Smooth muscle cell (in vitro differentiated cells): Measurements from ENCODE around the gene CRIM1. TPM values are rescaled to one million over a fixed set of nuclear protein-coding genes. Genes with fewer than 3 reads are reported as not detected.
A peak's percentile ranks its signal among the peaks of the same experiment; 100 is the strongest.

Source experiments
- DNase-seq: peaks from one replicate; lab custom pipeline; 2025; ENCODE audit not compliant: unreplicated experiment; lab: John Stamatoyannopoulos, UW
- H2AFZ ChIP-seq: fragments of 200-600 bp; sonication (generic); 2 replicates; pipeline ENCODE4 v1.6.0; 2016; ENCODE audit warnings: antibody characterized with exemption, low read depth, mild to moderate bottlenecking
- H3F3A ChIP-seq: fragments of 200-600 bp; sonication (generic); 2 replicates; pipeline ENCODE4 v1.6.0; 2017; ENCODE audit warnings: antibody characterized with exemption, low read depth
- H3K27ac ChIP-seq: fragments of 200-600 bp; sonication (generic); 2 replicates; pipeline ENCODE4 v1.5.1; 2016; ENCODE audit warnings: low read depth, mild to moderate bottlenecking
- H3K27me3 ChIP-seq: fragments of 200-600 bp; sonication (generic); 2 replicates; pipeline ENCODE4 v1.6.1; 2016; ENCODE audit warnings: low read depth, mild to moderate bottlenecking
- H3K36me3 ChIP-seq: fragments of 200-600 bp; sonication (generic); 2 replicates; pipeline ENCODE4 v1.5.1; 2016; ENCODE audit warnings: low read depth
- H3K4me1 ChIP-seq: fragments of 200-600 bp; sonication (generic); 2 replicates; pipeline ENCODE4 v1.5.1; 2016; ENCODE audit warnings: low read depth
- H3K4me2 ChIP-seq: fragments of 200-600 bp; sonication (generic); 2 replicates; pipeline ENCODE4 v1.6.0; 2016; ENCODE audit warnings: mild to moderate bottlenecking
- H3K4me3 ChIP-seq: fragments of 200-600 bp; sonication (generic); 2 replicates; pipeline ENCODE4 v1.5.1; 2016; ENCODE audit warnings: mild to moderate bottlenecking
- H3K79me2 ChIP-seq: fragments of 200-600 bp; sonication (generic); 2 replicates; pipeline ENCODE4 v1.6.0; 2016; ENCODE audit warnings: low read depth, mild to moderate bottlenecking
- H3K9ac ChIP-seq: fragments of 200-600 bp; sonication (generic); 2 replicates; pipeline ENCODE4 v1.6.0; 2016; ENCODE audit warnings: low read depth
- H3K9me3 ChIP-seq: fragments of 200-600 bp; sonication (generic); replicated peaks from 2 replicates; pipeline ENCODE4 v1.5.1; 2016; ENCODE audit warnings: low read depth
- H4K20me1 ChIP-seq: fragments of 200-600 bp; sonication (generic); 2 replicates; pipeline ENCODE4 v1.6.0; 2016; ENCODE audit warnings: low read depth
- CTCF ChIP-seq: fragments of 200-600 bp; sonication (generic); IDR thresholded peaks from 2 replicates; pipeline ENCODE4 v1.5.1; 2017; ENCODE audit warnings: borderline replicate concordance, mild to moderate bottlenecking, antibody characterized with exemption; ENCODE audit not compliant: insufficient read depth, poor library complexity, severe bottlenecking
- WGBS: methylation state at CpG from one replicate; pipeline ENCODE4 v1.1.7; 2016; ENCODE audit warnings: low lambda C conversion rate; 5-methylcytosine and 5-hydroxymethylcytosine counted together
- polyA plus RNA-seq: library from polyadenylated mRNA; unstranded; fragments of >200 nt; fragmentation: Nextera tagmentation; extraction: Ambion mirVana; gene quantifications from 2 replicates; pipeline ENCODE4 v1.2.1, GENCODE V29; 2016
- total RNA-seq: library from RNA; depleted of rRNA; stranded (reverse); fragments of >200 nt; gene quantifications from 2 replicates; pipeline ENCODE4 v1.2.3, GENCODE V29; 2014

CRIM1 gene
- total and polyA plus RNA-seq, 2 experiments from 2014 or later = 10.1 to 28.0 TPM

GRCh38 chr2:36473230-36473629, 117.7 kb downstream of the CRIM1 start:
- no peak overlapping the region for H3K27ac ChIP-seq
- H3K9ac ChIP-seq = no peak overlapping the region
- no peak overlapping the region for H2AFZ ChIP-seq
- H3K79me2 ChIP-seq = no peaks in the 10 kb centered on the region
- no peak overlapping the region for H3K4me2 ChIP-seq
- no peaks in the 10 kb centered on the region for H3K27me3 ChIP-seq
- TF ChIP-seq CTCF = no peak
- no peak overlapping the region for H3K4me3 ChIP-seq
- peaks cover 15% of the 10 kb centered on the region for H3K36me3 ChIP-seq
- peaks cover 3% of the 10 kb centered on the region for H3K4me1 ChIP-seq
- DNase-seq = no peak
- H4K20me1 ChIP-seq = no peaks in the 10 kb centered on the region
- H3F3A ChIP-seq = peaks cover 5% of the 10 kb centered on the region
- 94% methylated on average over 2 of the region's 2 CpGs for WGBS
- peaks cover 13% of the 10 kb centered on the region for H3K9me3 ChIP-seq

GRCh38 chr2:36476411-36476810, 120.8 kb downstream of the CRIM1 start:
- no peaks in the 10 kb centered on the region for H3K79me2 ChIP-seq
- no peak overlapping the region for H3K4me3 ChIP-seq
- H3K4me1 ChIP-seq = peaks cover 3% of the 10 kb centered on the region
- TF ChIP-seq CTCF = no peak
- no peak overlapping the region for H3K9ac ChIP-seq
- no peaks in the 10 kb centered on the region for H3K27me3 ChIP-seq
- peaks cover 5% of the 10 kb centered on the region for H3F3A ChIP-seq
- H3K27ac ChIP-seq = peak overlapping the region; percentile 32
- H2AFZ ChIP-seq = no peak overlapping the region
- peaks cover 13% of the 10 kb centered on the region for H3K9me3 ChIP-seq
- H4K20me1 ChIP-seq = no peaks in the 10 kb centered on the region
- no peak overlapping the region for H3K4me2 ChIP-seq
- H3K36me3 ChIP-seq = peaks cover 20% of the 10 kb centered on the region
- DNase-seq = no peak

GRCh38 chr2:36477315-36477714, 121.7 kb downstream of the CRIM1 start:
- Histone ChIP-seq H3K4me2 (no peak overlapping the region), H2AFZ (no peak overlapping the region), H3K79me2 (no peaks in the 10 kb centered on the region), H3K27ac (peak overlapping the region; percentile 79), H4K20me1 (no peaks in the 10 kb centered on the region), H3K4me3 (no peak overlapping the region), H3K9ac (no peak overlapping the region), H3K4me1 (peaks cover 3% of the 10 kb centered on the region), H3K27me3 (no peaks in the 10 kb centered on the region), H3K9me3 (peaks cover 13% of the 10 kb centered on the region), H3K36me3 (peaks cover 20% of the 10 kb centered on the region), H3F3A (peaks cover 5% of the 10 kb centered on the region)
- WGBS = 97% methylated on average over 4 of the region's 4 CpGs
- TF ChIP-seq CTCF = no peak
- DNase-seq = no peak

- H3K79me2 ChIP-seq = no peaks in the 10 kb centered on the region
- peaks cover 5% of the 10 kb centered on the region for H3F3A ChIP-seq
- H3K4me1 ChIP-seq = peaks cover 3% of the 10 kb centered on the region
- H4K20me1 ChIP-seq = no peaks in the 10 kb centered on the region
- H3K4me2 ChIP-seq = peak overlapping the region; percentile 67
- 86% methylated on average over 2 of the region's 2 CpGs for WGBS
- H3K27ac ChIP-seq = peak overlapping the region; percentile 79
- H3K27me3 ChIP-seq = no peaks in the 10 kb centered on the region
- peaks cover 20% of the 10 kb centered on the region for H3K36me3 ChIP-seq
- H2AFZ ChIP-seq = no peak overlapping the region
- DNase-seq = no peak
- no peak overlapping the region for H3K9ac ChIP-seq
- H3K4me3 ChIP-seq = no peak overlapping the region
- peaks cover 13% of the 10 kb centered on the region for H3K9me3 ChIP-seq
- TF ChIP-seq CTCF = no peak
These were observed 122.2 kb downstream of the CRIM1 start for GRCh38 chr2:36477746-36478145.
